Measurements from ENCODE around the gene PFKL. TPM values are rescaled to one million over a fixed set of nuclear protein-coding genes. Genes with fewer than 3 reads are reported as not detected.

The PFKL gene
- total RNA-seq, 1 donor: 114 TPM

DNA sequence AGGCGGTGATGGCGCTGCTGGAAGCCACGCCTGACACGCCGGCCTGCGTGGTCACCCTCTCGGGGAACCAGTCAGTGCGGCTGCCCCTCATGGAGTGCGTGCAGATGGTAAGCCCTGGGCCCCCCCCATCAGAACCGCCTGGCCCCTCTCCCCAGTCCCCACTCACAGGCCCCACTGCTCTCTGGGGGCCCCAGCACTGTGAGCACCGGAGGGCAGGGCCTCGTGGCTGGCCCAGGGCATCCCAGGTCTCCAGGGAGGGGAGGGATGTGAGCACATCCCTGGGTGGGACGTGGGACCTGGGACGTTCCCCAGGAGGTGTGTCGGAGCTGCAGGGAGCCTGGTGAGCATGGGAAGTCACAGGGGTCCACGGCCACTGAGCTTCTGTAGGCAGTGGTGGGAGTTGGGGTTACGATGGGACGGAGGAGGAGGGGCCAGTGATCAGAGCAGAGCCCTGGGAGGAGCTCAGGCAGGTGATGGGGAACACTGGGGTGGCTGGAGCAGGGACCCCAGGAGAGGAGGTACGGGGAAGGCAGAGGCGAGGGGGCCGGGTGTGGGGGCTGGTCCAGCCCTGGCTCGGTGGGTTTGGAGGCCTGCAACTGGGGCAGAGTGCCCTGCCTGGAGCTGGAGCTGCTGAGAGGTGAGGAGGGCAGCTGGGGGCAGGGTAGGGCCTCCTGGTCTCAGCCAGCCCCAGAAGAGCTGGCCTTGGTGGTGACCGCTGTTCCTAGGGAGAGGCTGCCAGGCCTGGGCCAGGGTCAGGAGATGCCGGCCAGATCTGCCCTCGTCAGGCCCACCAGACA is 18.8 kb downstream of the PFKL start:
- TF ChIP-seq, protein P1, sequence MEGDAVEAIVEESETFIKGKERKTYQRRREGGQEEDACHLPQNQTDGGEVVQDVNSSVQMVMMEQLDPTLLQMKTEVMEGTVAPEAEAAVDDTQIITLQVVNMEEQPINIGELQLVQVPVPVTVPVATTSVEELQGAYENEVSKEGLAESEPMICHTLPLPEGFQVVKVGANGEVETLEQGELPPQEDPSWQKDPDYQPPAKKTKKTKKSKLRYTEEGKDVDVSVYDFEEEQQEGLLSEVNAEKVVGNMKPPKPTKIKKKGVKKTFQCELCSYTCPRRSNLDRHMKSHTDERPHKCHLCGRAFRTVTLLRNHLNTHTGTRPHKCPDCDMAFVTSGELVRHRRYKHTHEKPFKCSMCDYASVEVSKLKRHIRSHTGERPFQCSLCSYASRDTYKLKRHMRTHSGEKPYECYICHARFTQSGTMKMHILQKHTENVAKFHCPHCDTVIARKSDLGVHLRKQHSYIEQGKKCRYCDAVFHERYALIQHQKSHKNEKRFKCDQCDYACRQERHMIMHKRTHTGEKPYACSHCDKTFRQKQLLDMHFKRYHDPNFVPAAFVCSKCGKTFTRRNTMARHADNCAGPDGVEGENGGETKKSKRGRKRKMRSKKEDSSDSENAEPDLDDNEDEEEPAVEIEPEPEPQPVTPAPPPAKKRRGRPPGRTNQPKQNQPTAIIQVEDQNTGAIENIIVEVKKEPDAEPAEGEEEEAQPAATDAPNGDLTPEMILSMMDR (IDR thresholded peaks at IDR 0.05; ENCODE audit: insufficient read depth, low read length): no peak
- H3K4me3 ChIP-seq (ENCODE audit: low read depth, low read length): no peak overlapping the region
- DNase-seq (ENCODE audit: low read depth): no peak

DNA sequence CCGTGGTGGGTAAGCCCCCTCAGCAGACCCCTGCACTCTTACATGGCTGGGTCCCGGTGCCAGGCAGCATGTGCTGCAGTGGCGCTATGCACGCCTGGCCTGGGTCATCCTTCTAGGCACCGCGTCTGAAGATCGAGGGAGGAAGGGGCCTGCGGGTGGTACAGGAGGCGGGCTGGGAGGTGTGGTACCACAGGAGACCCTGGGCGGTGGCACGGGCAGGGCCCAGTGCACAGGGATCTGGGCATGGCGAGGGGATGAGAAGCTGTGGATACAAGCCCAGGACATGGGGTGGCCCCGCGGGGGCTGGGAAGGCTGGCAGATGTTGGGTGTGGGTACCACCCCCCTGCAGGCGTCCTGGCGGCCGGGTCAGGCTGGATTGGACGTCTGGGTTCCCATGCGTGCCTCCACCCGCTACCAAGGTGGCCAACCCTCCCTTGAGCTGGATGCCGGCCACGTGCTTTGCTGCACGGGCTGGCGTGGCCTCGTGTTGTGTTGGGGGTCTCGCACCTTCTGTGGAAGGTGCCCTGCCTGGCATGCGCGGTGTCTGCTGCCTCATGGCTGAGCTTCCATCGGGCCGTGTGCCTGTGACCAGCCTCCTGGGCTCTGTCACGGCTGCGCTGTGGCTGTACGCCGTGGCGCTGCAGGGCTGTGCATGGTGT is 19.7 kb downstream of the PFKL start:
- TF ChIP-seq, protein P1 (IDR thresholded peaks at IDR 0.05; ENCODE audit: insufficient read depth, low read length): no peak
- H3K4me3 ChIP-seq (ENCODE audit: low read depth, low read length): no peak overlapping the region
- no peak for DNase-seq (ENCODE audit: low read depth)

DNA sequence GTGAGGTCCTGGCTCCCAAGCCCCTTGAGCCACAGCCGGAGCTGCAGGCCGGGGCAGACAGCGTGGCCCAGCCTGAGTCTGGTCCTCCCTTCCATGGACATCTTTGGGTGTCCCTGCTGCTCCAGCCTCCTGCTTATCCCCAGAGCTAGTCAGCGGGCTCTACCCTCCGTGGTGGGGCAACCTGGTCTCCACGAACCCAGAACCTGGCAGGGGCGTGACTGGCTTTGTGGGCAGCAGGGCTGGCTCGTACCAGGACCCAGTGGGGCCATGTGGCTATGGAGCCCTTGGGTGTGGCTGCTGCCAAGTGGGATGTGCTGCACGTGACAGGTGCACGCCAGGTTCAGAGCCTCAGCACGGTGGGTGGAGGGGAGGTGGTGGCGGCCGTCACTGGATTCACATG is 21.0 kb downstream of the PFKL start:
- H3K4me3 ChIP-seq (ENCODE audit: low read depth, low read length): no peak overlapping the region
- no peak for DNase-seq (ENCODE audit: low read depth)
- TF ChIP-seq, protein P1 (IDR thresholded peaks at IDR 0.05; ENCODE audit: insufficient read depth, low read length): no peak

DNA sequence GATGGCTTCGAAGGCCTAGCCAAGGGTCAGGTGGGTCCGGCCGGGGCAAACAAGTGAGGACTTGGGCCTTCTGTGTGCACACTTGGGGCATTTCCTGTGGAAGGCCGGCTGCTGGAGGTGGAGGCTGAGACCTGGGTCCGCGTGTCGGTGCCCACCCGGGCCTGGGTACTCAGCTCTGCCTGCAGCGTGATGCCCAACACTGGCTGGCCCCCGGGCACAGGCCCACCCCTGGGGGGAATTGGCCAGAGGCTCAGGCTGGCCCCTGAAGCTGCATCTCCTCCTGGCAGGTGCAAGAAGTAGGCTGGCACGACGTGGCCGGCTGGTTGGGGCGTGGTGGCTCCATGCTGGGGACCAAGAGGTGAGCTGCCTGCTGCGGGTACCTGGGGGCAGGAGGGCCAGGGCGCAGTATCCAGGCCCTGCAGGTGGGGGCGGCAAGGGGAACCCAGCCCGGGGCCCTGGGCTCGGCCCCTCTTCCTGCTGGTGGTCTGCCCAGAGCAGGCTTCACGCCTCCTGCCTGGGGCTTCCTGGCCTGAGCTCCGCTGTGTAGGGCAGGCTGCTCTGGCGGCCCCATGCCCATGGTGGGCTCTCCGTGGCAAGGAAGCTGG is 22.1 kb downstream of the PFKL start:
- H3K4me3 ChIP-seq (ENCODE audit: low read depth, low read length): no peak overlapping the region
- TF ChIP-seq, protein P1 (IDR thresholded peaks at IDR 0.05; ENCODE audit: insufficient read depth, low read length): no peak
- no peak for DNase-seq (ENCODE audit: low read depth)

DNA sequence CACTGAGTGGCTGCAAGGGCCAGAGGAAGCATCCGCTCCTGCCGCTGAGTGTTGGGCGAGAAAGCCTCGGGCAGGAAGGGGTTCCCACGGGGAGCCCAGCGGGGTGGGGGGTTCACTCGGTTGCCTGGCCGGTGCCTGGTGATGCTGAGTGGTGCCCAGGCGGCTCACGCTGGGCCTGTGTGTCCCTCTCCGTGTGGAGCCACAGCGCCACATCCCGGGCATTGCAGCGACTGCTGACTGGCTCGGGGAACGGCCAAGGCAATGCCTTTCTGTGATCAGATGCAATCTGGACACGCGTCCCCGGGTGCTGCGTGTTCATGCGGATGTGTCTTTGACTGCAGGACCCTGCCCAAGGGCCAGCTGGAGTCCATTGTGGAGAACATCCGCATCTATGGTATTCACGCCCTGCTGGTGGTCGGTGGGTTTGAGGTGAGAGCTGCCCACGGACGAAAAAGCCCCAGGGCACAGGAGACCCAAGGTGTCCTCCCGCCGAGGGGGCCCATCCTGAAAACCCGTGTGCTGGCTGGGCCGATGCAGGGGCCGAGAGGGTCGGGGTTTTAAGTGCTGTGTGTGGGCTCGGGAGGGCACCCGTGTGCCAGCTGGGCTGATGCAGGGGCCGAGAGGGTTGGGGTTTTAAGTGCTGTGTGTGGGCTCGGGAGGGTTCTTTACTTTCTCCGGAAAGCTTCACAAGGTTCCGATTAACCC is 22.9 kb downstream of the PFKL start:
- TF ChIP-seq, protein P1 (IDR thresholded peaks at IDR 0.05; ENCODE audit: insufficient read depth, low read length): no peak

DNA sequence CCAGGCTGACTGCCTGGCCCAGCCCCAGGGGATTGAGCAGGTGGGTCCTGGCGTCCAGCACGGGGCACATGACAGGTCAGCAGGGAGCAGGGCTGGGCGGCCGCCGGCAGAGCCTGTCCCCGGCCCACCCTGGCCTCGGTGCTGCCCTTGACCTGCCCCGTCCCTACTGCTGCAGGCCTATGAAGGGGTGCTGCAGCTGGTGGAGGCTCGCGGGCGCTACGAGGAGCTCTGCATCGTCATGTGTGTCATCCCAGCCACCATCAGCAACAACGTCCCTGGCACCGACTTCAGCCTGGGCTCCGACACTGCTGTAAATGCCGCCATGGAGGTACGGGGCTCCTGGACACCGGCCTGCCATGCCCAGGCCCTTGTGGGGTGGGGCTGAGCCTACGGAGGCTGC is 23.7 kb downstream of the PFKL start:
- TF ChIP-seq, protein P1 (IDR thresholded peaks at IDR 0.05; ENCODE audit: insufficient read depth, low read length): no peak
- no peak for DNase-seq (ENCODE audit: low read depth)
- no peak overlapping the region for H3K4me3 ChIP-seq (ENCODE audit: low read depth, low read length)

More for the DNA sequence above, 22.9 kb downstream of the PFKL start:
- DNase-seq (ENCODE audit: low read depth): no peak
- no peak overlapping the region for H3K4me3 ChIP-seq (ENCODE audit: low read depth, low read length)

All from fibroblast of the aortic adventitia (primary cell).